HG02973 (cell line): ENCODE data around the gene MMP25.
"Not testable (repeated sequence)": the region's sequence is repeated elsewhere in the genome, so short reads cannot be mapped to it uniquely, and the experiment has no call there.

ENCODE experiments used
- ATAC-seq: cut with Tn5 transposase; IDR thresholded peaks from one replicate; pipeline ENCODE4 v1.9.1; 2021; ENCODE audit warnings: moderate library complexity; ENCODE audit not compliant: unreplicated experiment

The MMP25 gene

GRCh38 chr16:3053330-3053710 lies 7.0 kb downstream of the MMP25 start:
- ATAC-seq = not testable (repeated sequence)

DNA sequence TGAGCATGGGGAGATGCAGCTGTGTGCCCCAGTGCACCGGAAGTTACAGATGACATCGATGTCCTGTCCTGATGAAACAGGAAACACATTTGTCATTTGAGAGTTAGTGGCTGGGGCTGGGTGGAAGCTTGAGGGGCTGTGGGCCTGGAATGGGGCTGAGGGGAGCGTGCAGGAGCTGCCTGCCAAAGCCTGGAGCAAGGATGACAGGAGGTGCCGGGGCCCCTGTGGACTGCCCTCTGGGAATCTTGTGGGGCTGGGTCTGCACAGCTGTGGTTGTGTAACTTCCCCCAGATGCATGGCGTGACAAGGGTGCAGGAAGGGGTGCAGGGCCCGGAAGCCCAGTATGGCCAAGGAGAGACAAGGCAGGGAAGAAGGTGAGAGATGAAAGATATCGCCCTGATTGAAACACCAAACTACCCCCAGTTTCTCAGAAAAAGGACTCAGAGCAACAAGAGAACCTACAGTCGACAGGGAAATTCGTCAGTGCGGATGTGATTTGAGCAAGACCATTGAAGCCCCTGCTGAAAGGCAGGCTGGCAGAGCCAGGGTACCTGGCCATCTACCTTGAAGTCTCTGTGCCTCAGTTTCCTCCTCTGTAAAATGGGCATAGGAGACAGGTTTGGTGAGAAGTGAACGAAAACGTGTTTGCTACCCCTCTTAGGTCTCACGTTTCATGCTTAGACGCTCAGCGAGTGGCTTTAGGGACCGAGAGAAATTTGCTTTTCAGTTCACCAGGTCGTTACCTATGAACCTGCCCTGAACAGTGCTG lies 8.8 kb downstream of the MMP25 start:
- no peak for ATAC-seq

- not testable (repeated sequence) for ATAC-seq
Observed at GRCh38 chr16:3055734-3056115, 9.4 kb downstream of the MMP25 start.

- no peak for ATAC-seq
Observed at GRCh38 chr16:3056336-3057180, 10.2 kb downstream of the MMP25 start.

DNA sequence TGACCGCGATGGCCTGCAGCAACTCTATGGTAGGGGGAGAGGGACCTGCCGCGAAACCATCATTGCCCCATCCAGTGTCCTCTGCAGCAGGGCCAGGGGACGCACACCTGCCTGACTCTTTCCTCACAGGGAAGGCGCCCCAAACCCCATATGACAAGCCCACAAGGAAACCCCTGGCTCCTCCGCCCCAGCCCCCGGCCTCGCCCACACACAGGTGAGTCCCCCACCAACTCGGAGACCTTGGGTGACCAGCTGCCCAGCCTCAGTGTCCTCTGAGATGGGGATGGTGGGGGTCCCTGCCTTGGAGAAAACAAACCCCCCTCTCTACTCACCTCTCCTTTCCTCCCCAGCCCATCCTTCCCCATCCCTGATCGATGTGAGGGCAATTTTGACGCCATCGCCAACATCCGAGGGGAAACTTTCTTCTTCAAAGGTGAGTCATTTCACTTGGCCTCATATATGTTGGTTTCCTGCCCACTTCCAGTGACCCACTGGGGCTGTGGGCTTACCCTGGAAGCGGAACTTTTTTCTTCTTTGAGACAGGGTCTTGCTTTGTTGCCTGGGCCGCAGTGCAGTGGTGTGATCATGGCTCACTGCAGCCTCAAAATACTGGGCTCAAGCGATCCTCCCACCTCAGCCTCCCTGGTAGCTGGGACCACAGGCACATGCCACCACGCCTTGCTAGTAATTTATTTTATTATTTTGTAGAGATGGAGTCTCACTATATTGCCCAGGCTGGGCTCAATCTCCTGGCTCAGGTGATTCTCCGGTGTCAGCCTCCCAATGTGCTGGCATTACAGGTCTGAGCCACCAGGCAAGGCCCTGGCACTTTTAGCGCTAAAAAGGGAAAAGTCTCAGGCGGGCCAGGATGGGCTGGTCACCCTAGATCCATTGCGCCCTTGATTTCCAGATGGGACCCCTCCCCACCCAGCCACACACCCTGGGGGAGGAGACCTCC lies 11.1 kb downstream of the MMP25 start:
- ATAC-seq = no peak

GRCh38 chr16:3058139-3059030 lies 12.0 kb downstream of the MMP25 start:
- ATAC-seq = peak; percentile 22

GRCh38 chr16:3059041-3059722 lies 12.8 kb downstream of the MMP25 start:
- ATAC-seq = peak; percentile 71

GRCh38 chr16:3059723-3060242 lies 13.4 kb downstream of the MMP25 start:
- ATAC-seq = peak; percentile 3

GRCh38 chr16:3060339-3061127 lies 14.2 kb downstream of the MMP25 start:
- ATAC-seq = no peak

DNA sequence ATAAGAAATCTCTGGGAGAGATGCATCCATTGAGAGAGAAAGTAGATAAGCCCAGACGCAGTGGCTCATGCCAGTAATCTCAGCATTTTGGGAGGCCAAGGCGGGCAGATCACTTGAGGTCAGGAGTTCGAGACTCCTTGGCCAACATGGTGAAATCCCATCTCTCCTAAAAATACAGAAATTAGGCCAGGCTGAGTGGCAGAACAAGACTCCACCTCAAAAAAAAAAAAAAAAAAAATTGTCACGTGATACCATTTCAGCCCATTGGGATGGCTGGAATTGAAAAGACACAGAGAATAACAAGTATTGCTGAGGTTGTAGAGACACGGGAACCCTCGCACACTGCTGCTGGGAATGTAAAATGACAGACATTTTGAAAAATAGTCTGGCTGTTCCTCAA lies 16.2 kb downstream of the MMP25 start:
- no peak for ATAC-seq

GRCh38 chr16:3063625-3064386 lies 17.4 kb downstream of the MMP25 start:
- ATAC-seq = no peak

GRCh38 chr16:3065069-3065741 lies 18.8 kb downstream of the MMP25 start, which contains the start of gene IL32:
Gene IL32, plus strand, starts transcription at chr16:3065640. Its CDS starts 172 bp downstream, at chr16:3065812.
- ATAC-seq = no peak

GRCh38 chr16:3065742-3066439 lies 19.5 kb downstream of the MMP25 start:
- no peak for ATAC-seq

DNA sequence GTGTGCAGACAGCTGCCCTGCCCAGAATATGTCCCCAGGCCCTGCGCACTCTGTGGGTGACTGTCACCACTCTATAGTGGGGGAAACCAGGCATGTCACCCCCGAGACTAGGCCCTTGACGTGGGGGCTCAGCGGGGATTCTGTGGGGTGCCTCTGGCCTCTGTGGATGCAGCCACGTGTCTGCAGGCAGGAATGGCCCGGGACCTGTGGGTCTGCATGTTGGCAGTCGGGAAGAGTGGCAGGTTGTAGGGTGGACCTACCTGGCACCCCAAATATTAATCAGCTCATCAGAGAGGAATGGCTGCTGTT lies 20.0 kb downstream of the MMP25 start:
- no peak for ATAC-seq

- no peak for ATAC-seq
Observed at GRCh38 chr16:3068487-3068886, 22.1 kb downstream of the MMP25 start.

DNA sequence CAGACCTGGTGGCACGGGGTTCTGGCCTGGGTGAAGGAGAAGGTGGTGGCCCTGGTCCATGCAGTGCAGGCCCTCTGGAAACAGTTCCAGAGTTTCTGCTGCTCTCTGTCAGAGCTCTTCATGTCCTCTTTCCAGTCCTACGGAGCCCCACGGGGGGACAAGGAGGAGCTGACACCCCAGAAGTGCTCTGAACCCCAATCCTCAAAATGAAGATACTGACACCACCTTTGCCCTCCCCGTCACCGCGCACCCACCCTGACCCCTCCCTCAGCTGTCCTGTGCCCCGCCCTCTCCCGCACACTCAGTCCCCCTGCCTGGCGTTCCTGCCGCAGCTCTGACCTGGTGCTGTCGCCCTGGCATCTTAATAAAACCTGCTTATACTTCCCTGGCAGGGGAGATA lies 22.8 kb downstream of the MMP25 start:
- ATAC-seq = not testable (repeated sequence)
